SK-N-SH (cell line): ENCODE measurements around the gene GTF2F2.
A peak's percentile ranks its signal among the peaks of the same experiment; 100 is the strongest.

Experiments used
- CTCF ChIP-seq: fragments of 200-600 bp; sonication (generic); IDR thresholded peaks from 2 replicates; pipeline ENCODE4 v1.6.1; 2017; ENCODE audit warnings: antibody characterized with exemption, mild to moderate bottlenecking, moderate library complexity
- GABPA ChIP-seq: IDR thresholded peaks from 2 replicates; pipeline ENCODE4 v1.4.0; 2012; ENCODE audit warnings: low read depth, mild to moderate bottlenecking

GRCh38 chr13:45280751-45281634, 160.7 kb downstream of the GTF2F2 start:
- TF ChIP-seq GABPA (no peak), CTCF (peak; percentile 93)
